Right ventricle myocardium superior (tissue), 1 donor: ENCODE measurements around the gene ANKS1A. TPM values are rescaled to one million over a fixed set of nuclear protein-coding genes. Genes with fewer than 3 reads are reported as not detected.
A peak's percentile ranks its signal among the peaks of the same experiment; 100 is the strongest.

Experiments
- ATAC-seq: fragments of 200-7000 bp; cut with Tn5 transposase; one replicate; pipeline ENCODE4 v1.9.1; 2020; ENCODE audit warnings: mild to moderate bottlenecking; ENCODE audit not compliant: poor library complexity
- DNase-seq: peaks from one replicate; pipeline ENCODE4 v3.0.0-alpha.2; 2020
- intact Hi-C: fragments of 100-400 bp; cut with DNase I; formaldehyde crosslinking; loops from one replicate; pipeline ENCODE4 v1.11.2; 2022
- total RNA-seq: library from RNA; stranded (reverse); fragmentation: NEBNext Ultra II Directional; extraction: Animal tissue kit (Norgen Biotek cat#: 25700); gene quantifications from one replicate; pipeline ENCODE4 v1.2.1, GENCODE V29; 2021
- donor health status: DM: no; HTN: yes; CAD: no; lungs with severe emphysema.

ANKS1A gene
- total RNA-seq, 1 donor from 2014 or later: 25.0 TPM

DNA sequence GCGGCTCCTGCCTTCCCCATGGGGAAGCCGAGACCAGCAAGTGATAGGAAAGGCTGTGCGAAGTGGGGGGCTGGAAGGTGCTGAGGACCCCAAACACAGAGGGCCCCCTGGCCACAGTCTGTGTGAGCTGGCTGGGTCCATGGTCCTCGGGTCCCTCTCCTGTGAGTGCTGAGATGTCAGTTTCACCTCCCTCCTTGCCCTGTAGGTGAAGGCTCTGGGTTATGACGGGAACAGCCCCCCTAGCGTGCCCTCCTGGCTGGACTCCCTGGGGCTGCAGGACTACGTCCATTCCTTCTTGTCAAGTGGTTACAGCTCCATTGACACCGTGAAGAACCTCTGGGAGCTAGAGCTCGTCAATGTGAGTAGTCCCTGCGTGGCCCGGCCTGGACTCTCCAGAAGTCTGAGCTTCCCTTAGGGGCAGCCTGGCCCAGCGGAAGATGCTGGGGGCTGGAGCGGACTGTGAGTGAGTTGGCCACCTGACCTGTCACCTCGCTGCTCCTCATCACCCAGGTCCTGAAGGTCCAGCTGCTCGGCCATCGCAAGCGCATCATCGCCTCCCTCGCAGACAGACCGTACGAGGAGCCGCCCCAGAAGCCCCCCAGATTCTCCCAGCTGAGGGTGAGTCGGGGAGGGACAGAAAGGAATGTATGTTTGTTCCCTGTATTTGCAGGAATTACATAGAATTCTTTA is 190.4 kb downstream of the ANKS1A start:
- intact Hi-C loops: loop anchor here (10.0 kb wide), 1 partner anchor 75 kb away; no protein-coding TSS in a partner anchor
- DNase-seq (peak; percentile 29), ATAC-seq (no peak)

- no peak for ATAC-seq
- intact Hi-C loops: no loop called here
- peak; percentile 22 for DNase-seq
These were observed 191.1 kb downstream of the ANKS1A start for GRCh38 chr6:35080016-35080680.

- intact Hi-C loops: no loop called here
- DNase-seq (peak; percentile 36), ATAC-seq (no peak)
These were observed 191.9 kb downstream of the ANKS1A start for GRCh38 chr6:35080821-35081425.

- DNase-seq (no peak), ATAC-seq (peak; percentile 4)
- intact Hi-C loops: no loop called here
These were observed 192.4 kb downstream of the ANKS1A start for GRCh38 chr6:35081426-35081851.

DNA sequence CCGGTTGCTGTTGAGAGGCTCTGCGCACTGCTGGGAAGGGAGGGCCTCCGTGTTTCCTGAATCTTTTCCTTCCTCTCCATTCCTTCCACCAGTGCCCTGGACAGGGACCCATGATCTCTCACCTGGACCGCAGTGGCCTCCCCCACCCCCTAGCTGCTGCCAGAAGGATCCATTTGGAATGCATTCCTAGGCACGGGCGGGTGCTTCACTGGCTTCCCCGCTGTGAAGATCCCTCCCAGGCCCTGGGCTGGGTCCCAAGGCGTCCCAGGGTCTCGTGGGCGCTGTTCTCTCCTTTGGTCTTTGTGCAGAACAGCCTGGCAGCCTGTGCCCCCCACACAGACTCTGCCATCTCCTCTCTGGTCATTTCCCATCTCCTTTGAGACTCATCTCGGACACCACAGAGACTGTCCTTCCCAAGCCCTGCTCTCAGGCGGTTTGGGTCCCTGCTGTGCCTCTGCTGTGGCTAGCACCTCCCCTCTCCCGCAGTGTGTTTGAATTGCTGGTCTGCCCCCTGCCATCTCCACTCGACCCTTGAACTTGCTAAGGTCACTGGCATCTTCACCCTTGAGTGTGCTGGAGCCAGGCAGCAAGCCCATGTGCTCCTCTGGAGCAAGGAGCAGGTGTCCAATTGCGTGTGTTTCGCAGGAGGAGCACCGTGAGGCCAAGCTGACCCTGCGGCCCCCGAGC is 193.1 kb downstream of the ANKS1A start:
- ATAC-seq: no peak
- intact Hi-C loops: no loop called here
- peak; percentile 42 for DNase-seq

GRCh38 chr6:35082733-35083403 is 193.8 kb downstream of the ANKS1A start:
- DNase-seq: peak; percentile 31
- intact Hi-C loops: no loop called here
- ATAC-seq: no peak

- peak; percentile 25 for DNase-seq
- intact Hi-C loops: no loop called here
- no peak for ATAC-seq
These were observed 194.5 kb downstream of the ANKS1A start for GRCh38 chr6:35083507-35083906.

- no peak for ATAC-seq
- intact Hi-C loops: no loop called here
- DNase-seq: no peak
These were observed 195.0 kb downstream of the ANKS1A start for GRCh38 chr6:35084041-35084491.

- intact Hi-C loops: no loop called here
- ATAC-seq: no peak
- no peak for DNase-seq
These were observed 195.6 kb downstream of the ANKS1A start for GRCh38 chr6:35084511-35085203.

DNA sequence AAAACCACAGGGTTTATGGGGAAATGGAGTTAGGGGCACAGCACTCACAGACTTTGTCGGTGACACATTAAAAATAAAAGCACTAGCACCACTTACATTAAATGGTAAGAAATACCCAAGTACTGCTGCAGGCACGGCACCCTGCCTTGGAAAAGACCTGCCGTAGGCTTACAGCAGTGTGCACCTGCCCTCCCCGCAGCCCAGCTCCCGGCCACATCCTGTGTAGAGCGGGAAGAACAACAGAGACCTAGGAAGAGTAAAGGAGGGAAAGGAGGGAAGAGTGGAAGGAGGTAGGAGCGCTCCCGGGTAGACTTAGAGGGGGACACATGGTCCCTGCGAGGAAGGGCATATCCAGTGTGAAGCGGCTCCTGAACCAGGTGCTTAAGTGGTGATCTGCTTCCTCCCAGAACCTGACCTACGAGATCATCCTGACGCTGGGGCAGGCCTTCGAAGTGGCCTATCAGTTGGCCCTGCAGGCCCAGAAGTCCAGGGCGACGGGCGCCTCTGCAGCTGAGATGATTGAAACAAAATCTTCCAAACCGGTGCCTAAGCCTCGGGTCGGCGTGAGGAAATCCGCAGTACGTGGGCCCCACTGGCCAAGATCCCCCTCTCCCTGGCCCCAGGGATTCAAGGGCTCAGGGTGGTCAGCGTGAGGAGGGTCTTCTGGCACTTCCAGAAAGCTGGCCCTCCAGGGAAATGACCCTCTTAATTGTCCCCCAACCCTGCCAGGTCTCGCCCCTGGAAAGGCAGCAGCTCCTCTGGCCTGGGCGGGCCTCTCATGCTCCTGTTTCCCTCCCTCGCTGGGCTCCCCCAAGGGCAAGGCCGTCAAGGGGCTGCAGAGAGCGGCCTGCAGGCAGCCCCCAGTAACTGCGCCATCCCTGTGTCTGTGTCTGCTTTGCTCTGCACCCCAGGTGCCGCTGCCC is 196.6 kb downstream of the ANKS1A start:
- DNase-seq: no peak

DNA sequence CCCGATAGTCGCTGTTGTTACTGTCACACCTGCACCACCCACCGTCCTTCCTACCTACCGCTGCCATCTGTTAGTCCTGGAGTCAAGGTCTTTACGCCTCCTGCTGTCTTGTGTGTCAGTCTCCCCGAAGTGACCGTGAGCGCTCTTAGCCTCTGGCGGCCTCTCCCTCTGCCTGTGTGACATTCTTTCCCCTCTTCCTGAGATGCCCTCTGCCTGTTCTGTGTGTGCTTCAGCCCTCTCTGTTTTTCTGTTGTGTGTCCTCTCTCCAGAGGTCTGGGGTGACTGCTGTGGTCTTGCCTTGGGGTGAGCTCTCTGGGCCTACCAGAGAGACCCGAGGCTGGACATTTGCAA is 197.2 kb downstream of the ANKS1A start:
- intact Hi-C loops: no loop called here
- no peak for ATAC-seq
- DNase-seq: no peak

More for the DNA sequence above, 196.6 kb downstream of the ANKS1A start:
- intact Hi-C loops: no loop called here
- ATAC-seq: no peak

DNA sequence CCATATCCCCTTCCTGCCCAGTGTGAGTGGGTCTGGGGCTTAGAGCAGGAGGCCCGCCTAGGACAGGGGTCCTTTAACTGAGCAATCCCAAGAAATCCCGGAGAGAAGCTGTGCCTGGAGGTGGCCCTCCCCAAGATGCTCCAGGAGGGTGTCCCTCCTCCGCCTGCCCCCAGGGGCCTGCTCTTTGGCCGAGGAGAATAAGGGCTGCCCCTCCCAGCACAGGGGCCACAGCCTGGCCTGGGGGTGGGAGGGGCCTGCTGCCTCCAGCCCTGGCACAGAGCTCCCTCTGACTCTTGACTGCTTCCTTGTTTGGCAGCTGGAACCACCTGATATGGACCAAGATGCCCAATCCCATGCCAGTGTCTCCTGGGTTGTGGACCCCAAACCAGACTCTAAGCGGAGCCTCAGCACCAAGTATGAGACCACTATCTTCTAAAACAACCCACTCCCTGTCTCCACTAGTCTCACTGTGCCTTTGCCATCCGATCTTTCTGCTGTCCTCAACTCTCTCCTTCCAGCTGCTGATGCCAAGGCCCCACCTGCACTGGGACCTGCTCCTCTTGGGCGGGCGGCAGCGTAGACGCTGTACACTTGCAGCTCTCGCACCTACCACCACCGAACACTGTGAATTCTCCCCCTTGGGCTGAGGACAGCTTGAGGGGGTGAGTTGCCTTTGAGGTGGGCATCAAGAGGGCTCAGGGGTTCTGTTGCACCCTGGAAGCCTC is 197.7 kb downstream of the ANKS1A start:
- DNase-seq (no peak), ATAC-seq (no peak)
- intact Hi-C loops: no loop called here

GRCh38 chr6:35087361-35088280 is 198.6 kb downstream of the ANKS1A start:
- ATAC-seq: peak; percentile 52
- no peak for DNase-seq
- intact Hi-C loops: no loop called here

DNA sequence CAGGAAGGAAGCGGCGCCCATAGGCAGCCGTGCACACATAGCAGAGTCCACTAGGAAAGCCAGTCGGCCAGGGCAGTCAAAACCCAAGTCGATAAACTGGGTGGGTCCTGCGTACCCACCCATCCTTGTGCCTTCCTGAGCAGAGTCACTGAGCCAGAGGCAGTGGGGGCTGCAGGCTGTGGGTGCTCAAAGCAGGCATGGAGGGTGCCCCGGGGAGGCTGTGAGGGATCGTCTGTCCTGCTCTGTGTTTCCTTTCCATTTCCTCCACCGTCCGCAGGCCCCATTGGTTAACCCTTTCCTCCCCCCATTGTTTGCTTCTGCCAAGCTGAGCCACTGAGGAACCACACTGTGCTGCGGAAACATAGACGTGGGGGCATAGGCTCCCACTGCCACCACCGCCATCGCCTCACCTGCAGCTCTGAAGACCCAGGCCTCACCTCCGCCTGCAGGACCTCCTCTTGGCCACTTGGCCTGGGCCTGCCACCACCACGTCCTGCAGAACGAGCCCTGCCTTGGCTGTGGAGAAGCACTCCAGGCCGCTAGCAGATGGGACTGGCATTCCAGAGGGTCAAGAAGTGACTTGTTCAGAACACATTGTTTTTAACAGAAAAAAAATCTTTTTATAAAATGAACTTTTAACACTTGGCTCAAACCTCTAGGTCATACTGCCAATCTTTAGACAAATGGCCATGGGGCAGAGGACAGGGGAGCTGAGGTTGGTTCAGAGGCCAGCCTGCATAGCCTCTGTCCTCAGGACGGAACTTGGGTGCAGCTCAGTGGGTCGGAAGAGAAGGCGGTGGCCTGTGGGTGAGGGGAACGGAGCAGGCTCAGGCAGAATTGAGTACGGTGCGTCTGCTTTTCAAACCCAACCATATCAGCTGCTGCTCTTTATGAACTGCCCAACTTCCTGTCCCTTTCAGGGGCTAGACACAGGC is 199.5 kb downstream of the ANKS1A start:
- no peak for DNase-seq
- ATAC-seq: no peak
- intact Hi-C loops: no loop called here
